Stimulated activated CD4-positive, alpha-beta T cell treated with anti-CD3 and anti-CD28 coated beads, Interleukin-15, amount 100 ng/mL, for 1 hour (primary cell): ENCODE measurements around the gene FLT3LG.

Source experiments
- DNase-seq, 2 donors: peaks; one replicate each; pipeline ENCODE4 v3.0.0-alpha.2; 2020; ENCODE audit warnings: low read depth in 1 of 2, low spot score in 1 of 2

FLT3LG gene

GRCh38 chr19:49507803-49508494 is 33.9 kb downstream of the FLT3LG start:
- no peak for DNase-seq

- no peak for DNase-seq
Measured at GRCh38 chr19:49512970-49513745, 39.1 kb downstream of the FLT3LG start.

DNA sequence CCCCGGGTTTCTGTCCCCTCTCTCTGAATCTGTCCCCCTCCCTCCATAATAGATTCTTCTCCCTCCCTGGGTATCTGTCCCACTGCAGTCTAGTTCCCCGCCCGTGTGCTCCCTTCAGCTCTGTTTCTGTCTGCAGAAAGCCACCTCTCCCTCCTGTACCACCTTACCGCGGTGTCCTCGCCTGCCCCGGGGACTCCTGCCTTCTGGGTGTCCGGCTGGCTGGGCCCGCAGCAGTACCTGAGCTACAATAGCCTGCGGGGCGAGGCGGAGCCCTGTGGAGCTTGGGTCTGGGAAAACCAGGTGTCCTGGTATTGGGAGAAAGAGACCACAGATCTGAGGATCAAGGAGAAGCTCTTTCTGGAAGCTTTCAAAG is 39.7 kb downstream of the FLT3LG start:
- no peak for DNase-seq

DNA sequence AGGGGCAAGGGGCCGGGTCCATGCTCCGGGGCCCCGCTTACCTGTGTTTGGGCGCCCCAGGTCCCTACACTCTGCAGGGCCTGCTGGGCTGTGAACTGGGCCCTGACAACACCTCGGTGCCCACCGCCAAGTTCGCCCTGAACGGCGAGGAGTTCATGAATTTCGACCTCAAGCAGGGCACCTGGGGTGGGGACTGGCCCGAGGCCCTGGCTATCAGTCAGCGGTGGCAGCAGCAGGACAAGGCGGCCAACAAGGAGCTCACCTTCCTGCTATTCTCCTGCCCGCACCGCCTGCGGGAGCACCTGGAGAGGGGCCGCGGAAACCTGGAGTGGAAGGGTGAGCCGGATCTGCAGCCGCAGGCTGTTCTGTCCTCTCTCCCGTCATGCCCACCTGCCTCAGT is 40.1 kb downstream of the FLT3LG start:
- DNase-seq, result no peak

- DNase-seq, result no peak
Measured at GRCh38 chr19:49515767-49516166, 41.8 kb downstream of the FLT3LG start.

DNA sequence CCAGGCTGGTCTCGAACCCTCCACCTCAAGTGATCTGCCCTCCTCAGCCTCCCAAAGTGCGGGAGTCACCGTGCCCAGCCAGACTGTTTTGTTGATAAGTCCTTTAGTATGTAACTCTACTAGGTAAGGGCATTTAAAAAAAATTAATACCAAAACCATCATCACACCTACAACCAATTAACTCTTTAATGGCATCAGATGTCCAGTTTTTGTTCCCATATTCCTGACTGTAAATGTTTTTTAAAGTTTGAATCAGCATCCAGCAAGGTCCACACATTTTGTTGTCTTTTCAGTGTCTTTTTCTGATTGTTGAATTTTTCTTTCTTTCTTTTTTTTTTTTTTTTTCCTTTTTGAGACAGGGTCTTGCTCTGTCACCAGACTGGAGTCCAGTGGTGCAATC is 44.0 kb downstream of the FLT3LG start:
- DNase-seq, result no peak

GRCh38 chr19:49520705-49521319 is 46.8 kb downstream of the FLT3LG start:
- DNase-seq, result no peak

DNA sequence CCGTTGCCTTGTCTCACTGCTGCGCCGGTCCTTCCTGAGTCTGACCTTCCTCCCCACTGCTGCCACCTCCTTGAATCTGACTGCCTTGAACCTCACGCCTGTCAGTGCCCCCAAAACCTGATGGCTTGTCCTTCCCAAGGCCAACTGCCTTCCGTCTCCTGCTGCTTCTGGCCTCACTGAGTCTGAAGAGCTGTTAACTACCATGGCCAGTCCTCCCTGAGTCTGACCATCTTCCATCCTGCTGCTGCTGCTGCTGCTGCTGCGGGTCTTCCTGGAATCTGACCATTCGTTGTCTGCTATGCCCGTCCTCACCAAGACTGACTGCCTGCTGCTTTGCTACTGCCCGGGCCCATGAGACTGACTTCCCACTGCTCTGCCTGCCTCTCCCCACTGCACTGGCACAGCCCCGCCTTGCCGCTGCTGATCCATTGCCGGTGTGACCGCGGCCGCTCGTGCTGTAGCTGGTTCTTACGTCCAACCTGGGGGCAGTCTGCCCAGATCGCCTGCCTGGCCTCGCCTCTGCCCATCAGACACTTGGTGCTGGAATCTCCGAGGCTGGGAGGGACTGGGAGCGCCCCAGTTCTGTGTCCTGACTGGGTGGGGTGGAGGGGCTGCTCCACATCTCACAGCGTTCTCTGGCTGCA is 50.9 kb downstream of the FLT3LG start:
- no peak for DNase-seq

DNA sequence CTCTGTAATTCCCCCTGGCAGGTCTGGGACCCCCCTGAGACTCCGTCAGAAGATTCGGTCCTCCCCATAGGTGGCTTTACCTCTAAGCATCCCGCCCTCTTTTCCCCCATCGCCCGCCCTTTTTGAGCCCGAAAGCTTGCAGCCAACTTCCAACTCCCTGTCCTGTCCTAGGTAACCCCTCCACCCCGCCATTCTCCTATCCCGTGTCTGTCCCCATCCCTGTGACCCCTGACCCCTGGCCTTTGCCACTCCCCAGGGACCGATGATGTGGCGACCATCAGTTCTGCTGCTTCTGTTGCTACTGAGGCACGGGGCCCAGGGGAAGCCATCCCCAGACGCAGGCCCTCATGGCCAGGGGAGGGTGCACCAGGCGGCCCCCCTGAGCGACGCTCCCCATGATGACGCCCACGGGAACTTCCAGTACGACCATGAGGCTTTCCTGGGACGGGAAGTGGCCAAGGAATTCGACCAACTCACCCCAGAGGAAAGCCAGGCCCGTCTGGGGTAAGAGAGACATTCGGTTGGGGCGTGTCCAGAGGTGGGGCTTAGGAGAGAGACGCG is 54.3 kb downstream of the FLT3LG start:
- DNase-seq, result no peak

DNA sequence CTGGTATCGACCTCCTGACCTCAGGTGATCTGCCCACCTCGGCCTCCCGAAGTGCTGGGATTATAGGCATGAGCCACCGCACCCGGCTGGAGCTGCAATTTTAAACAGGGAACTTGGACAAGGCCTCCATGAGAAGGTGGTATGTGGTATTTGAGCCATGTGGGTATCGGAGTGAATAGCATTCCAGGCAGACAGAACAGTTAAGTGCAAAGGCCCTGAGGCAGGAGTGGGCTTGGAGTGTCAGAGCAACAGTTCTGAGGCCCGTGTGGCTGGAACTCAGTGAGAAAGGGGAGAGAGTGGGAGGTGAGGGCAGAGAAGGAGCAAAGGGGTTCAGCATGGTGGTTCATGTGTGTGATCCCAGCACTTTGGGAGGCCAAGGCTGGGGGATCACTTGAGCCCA is 56.7 kb downstream of the FLT3LG start:
- DNase-seq, result no peak

DNA sequence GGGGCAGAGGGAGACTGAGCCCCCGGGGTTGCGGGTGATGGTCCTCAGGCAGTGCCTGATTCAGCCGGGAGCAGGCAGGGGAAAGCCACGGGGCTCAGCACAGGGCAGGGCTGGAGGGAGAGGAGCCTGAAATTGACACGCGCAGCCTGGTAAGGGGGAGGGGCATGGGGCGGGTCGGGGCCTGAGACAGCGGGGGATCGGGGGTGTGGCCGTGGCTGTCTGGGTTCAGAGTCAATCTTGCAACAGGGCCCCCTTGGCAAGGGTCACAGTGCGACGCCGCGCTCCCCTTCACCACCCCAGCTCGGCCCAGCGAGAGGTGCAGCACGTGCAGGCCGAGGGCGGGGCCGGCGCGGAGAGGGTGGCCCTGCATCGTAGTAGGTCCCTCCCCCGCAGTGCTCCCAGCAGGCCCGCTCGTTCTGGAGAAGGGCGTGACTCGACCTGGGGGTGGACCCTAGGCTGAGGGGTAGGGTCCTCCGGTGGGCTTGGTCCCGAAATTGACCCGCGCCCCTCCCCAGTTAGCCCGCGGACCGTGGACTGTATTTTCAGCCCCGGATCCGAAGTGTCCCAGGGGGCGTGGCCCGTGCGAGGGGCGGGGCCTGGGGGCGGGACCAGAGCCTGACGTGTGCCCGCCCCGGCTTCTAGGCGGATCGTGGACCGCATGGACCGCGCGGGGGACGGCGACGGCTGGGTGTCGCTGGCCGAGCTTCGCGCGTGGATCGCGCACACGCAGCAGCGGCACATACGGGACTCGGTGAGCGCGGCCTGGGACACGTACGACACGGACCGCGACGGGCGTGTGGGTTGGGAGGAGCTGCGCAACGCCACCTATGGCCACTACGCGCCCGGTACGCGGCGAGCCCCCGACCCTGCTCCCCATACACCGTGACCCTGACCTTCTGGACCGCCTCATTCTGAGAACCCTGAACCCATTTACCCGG is 59.8 kb downstream of the FLT3LG start:
- DNase-seq, result peak; percentile 77 to 85

GRCh38 chr19:49534632-49535385 is 60.8 kb downstream of the FLT3LG start:
- no peak for DNase-seq
